Nucleus accumbens (tissue), 56 donors: ENCODE data around the gene PCP4L1.
A peak's percentile ranks its signal among the peaks of the same experiment; 100 is the strongest.
"Not testable (repeated sequence)": the region's sequence is repeated elsewhere in the genome, so short reads cannot be mapped to it uniquely, and the experiment has no call there.

Experiments
- DNase-seq, 56 donors: peaks; one replicate each; lab custom pipeline; 2025; lab: John Stamatoyannopoulos, UW

Gene PCP4L1

DNA sequence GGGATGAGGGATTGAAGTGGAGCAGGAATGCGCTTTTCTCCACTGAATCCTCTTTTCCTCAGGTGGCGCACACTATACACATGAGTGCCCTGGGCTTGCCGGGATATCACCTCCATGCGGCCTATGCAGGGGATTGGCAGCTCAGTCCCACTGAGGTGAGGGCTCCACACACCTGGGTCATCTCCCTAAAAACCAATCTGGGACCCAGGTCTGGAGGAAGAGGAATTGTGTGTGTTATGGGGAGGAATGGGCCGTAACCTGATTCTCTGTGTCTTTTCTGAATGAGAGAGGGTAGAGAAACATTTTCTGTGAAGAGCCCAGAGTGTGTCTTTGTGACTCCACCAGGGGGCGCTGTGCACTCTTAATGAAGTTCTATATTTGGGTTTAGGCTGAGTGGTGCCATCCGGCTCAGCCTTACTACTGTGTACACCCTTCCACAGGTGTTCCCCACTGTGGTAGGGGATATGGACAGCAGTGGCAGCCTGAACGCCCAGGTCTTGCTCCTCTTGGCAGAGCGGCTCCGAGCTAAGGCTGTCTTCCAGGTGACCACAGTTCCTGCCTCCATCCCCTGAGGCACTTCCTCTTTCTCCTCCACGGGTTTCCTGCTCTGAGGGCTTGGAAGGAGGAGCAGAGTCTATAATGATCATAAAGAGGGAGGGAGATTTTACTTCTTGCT is 31.2 kb upstream of the PCP4L1 start:
- peak in 54 of 56 donors; percentile 18 to 92 (median 64) for DNase-seq

DNA sequence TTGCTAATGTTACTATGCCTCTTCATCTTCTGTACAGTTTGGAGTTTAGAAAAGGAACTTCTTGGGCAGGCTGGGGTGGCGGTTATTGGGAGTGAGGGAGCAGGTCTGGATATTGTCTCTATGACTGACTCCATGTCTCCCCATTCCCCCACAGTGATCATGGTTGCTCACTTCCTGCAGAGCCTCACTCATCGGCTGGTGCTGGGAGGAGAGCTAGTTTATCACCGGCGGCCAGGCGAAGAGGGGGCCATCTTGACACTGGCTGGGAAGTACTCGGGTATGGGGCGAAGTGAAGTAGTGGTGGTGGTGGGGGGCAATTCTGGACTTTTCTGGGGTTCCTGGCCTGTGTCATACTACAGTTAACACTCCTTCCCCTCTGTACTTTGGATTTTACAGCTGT is 30.5 kb upstream of the PCP4L1 start:
- DNase-seq = no peak

DNA sequence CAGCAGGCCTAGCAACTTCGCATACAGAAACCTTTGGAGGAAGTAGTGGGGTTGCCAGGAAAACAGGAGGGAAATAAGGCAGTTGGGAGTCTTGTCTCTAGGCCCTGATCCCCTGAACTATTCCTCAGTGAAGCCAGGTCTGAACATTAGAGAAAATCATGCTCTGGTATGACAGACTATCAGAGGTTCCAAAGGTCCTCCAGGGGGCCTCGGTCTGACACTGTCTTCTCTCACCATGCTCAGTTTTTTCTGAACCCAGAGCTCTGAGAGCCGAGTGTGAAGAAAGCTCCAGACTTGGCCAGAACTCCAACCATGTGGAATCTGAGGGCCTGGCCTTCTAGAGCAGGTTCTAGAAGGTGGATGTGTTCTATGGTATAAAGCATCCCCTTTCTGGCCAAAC is 28.6 kb upstream of the PCP4L1 start:
- DNase-seq = no peak

DNA sequence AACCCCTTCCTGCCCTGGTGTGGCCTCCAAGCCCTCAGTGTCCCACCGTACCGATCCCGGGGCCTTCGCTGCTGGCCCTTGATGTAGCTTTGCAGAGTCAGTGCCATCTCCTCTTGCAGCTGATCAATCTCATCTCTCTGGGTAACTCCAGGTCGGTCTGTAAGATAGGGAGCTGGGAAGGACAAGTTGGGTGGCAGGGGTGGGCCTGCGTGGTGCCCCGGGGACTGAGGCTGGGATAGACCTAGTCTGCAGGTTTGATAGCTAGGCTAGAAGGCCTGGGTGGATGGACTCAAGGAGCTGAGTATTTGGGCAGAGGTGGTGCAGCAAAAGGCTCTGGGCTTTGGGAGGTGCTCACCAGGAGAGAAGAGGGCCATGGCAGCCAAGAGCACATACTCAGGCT is 27.8 kb upstream of the PCP4L1 start:
- no peak for DNase-seq

DNA sequence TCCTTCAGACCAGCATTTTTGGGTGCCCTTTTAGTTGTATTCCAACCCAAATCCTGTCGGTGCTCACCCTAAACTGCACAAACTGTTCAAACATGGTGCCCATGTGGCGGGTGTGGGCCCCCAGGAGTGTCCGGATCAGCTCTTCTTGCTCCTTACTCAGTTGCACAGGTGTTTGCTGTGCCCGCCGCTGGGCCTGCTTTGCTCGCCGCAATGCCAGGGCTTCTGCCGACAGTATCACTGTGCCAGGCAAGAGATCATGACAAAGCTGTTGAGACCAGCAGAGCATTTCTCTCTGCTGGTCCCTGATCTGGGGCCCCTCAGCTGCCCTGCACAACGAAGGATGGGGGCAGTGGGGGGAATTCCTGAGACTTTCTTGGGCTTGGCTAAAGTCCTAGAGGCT is 25.4 kb upstream of the PCP4L1 start:
- DNase-seq = no peak

DNA sequence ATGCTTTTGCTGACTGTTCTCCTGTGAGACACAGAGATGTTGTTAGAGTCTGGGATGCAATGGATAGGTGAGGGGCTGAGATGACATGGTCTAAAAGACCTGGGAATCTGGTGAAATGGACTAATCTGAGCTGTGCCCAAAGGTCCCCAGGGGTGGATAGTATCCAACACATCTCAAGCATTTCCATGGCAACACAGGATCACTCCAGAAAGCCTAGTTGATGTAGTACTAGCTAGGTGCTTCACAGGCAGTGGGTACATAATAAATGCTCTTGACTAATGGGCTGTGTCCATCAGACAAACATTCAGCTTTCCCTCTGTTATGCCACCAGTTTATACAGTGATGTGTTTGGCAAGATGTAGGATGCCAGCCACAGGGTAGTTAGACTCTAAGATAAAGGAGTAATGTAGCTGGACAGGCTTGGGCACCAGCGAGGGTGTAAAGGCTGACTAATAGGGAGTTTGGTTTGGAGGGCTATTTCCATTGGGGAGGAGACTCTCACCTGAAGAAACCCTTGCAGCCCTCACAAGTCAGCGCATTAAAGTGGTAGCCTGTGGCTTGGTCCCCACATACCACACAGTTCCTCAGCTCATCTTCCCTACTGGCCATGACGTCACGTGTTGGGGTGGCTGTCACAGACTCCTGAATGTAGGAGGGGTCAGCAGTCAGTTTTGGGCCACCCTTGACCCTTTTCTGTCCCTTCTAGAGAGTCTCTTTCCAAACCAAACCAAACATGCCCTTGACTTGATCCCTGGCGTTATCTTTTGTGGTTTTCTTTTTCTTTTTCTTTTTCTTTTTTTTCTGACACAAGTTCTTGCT is 22.4 kb upstream of the PCP4L1 start:
- DNase-seq = no peak

DNA sequence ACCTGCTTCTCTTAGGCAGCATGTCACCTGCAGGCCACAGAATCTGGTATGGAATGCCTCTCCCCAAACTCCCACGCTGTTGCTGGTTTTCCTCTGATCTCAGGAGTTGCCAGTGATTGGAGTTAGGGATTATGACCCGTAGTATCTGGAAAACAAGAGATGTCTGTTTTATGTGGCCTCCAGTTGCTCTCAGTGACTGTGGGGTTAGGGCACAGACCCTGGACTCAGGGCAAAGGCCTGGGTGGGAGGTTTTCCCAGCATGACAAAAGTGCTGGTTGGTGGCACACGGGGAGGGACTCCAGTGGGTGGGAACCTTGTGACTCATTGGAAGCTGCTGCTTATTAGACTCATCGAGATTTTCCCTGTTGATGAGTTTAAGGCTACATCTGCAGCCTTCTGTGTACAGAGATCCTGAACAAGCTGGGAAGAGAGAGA is 20.5 kb upstream of the PCP4L1 start, which contains the start of gene NR1I3:
Gene NR1I3, minus strand, starts transcription at position 165 of the 435 bp plus-strand sequence. CDS start 1,638 bp downstream, outside the sequence.
- DNase-seq = peak in 26 of 56 donors; percentile 7 to 64 (median 28)

DNA sequence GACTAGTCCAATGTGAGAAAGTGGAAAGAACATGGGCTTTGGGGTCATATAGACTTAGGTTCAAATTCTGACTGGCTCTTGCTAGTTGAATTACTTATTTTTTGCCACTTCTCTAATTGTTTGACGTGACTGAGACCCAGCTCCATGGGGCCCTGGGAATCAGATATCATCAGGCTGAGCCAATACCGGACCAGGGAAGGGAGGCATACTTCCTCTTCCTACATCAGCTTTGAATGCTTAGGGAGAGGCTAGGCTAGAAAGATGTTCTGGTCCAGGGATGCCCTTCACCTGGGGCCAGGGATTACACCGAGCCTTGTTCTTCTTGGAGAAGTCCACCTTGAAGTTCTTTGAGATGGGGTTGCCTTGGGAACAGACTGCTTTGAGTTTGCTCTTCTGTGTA is 16.9 kb upstream of the PCP4L1 start:
- no peak for DNase-seq

DNA sequence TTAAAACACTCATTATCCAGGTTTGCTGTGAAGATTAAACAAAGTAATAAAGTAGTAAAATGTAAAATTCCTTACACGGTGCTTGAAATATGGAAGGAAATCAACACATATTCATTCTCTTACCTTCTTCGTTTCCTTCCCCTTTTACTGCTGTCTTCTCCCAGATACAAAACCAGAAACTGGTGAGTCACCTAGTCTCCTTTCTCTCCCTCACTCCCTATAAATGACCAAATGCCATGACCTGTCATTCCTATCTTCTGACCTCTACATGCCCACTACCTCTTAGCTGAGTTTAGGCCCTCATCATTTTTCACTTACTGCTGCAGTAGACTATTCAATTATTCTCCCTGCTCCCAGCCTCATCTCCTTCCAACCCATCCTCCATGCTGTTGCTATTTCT is 16.2 kb upstream of the PCP4L1 start:
- no peak for DNase-seq

DNA sequence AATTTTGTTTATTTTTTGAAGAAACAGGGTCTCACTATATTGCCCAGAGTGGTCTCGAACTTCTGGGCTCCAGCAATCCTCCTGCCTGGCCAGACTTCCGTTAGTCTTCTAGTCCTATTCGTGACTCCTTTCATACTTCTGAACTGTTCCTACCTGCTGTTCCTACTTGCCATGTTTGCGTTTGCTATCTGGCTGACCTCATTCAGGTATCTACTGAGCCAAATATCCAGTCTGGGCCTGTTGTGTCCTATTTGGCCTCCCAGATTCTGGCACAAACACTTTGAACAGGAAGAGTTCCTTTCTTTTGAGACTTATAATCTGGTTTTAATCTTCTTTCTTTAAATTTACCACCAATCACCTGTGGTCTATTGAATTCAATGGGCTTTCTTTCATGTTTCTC is 13.7 kb upstream of the PCP4L1 start:
- no peak for DNase-seq

DNA sequence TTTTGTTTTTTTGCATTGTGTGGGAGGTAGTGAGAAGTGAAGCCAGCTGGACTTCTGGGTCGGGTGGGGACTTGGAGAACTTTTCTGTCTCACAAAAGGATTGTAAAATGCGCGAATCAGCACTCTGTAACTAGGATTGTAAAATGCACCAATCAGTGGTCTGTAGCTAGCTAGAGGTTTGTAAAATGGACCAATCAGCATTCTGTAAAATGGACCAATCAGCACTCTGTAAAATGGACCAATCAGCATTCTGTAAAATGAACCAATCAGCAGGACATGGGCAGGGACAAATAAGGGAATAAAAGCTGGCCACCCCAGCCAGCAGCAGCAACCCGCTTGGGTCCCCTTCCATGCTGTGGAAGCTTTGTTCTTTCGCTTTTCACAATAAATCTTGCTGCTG is 8.4 kb upstream of the PCP4L1 start:
- DNase-seq = not testable (repeated sequence)

DNA sequence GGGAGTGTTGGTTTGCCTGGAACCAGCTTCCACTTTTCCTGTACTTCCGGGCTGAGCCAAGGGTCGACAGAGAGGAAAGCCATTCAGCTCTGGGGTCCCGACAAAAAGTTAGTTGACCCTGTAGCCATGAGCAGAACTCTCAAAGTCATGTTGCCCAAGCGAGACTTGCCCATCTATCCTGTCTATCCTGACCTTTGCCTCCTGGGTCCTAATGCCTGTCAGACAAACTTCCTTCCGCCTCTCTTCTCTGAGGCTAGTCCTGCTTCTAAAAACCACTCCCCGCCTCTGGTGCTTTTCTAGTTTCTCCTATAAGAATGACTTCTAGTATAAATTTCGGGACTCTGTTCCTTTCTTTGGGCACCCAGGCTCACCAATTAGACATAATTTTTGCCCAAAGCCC is 7.7 kb upstream of the PCP4L1 start:
- DNase-seq = no peak

DNA sequence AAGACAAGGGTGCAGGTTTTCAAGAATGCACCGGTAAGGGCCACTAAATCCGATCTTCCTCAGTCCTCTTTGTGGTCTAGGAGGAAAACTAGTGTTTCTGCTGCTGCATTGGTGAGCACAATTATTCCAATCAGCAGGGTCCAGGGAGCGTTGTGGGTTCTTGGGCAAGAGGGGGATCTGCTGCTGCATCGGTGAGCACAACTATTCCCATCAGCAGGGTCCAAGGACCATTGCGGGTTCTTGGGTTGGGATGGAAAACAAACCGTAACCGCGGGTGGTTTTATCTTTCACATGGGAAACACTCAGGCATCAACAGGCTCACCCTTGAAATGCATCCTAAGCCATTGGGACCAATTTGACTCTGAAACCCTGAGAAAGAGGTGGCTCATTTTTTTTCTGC is 7.0 kb upstream of the PCP4L1 start:
- no peak for DNase-seq

DNA sequence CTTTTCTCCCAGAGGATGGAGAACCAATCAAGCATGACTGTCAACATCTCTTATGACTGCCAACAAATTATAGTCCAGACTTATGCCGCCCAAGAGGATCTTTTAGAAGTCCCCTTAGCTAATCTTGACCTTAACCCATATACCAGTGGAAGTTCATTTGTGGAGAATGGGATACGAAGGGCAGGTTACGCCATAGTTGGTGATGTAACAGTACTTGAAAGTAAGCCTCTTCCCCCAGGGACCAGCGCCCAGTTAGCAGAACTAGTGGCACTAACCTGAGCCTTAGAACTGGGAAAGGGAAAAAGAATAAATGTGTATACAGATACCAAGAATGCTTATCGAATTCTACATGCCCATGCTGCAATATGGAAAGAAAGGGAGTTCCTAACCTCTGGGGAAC is 3.2 kb upstream of the PCP4L1 start:
- not testable (repeated sequence) for DNase-seq

DNA sequence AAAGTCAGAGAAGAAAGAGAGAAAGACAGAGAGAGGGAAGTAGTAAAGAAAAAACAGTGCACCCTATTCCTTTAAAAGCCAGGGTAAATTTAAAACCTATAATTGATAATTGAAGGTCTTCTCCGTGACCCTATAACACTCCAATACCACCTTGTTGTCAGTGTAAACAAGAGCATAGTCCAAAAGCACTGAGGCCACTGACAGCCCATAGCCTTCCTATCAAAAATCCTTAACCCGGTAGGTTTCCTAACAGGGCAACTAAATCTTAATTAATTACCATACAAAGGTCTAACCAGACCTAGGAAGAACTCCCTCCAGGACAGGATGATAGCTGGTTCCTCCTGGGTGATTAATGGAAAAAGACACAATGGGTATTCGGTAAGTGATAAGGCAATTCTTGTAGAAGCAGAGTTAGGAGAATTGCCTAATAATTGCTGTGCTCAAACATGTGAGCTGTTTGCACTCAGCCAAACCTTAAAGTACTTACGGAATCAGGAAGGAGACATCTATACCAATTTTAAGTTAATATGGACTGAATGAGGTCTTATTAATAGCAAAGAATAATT is 2.5 kb upstream of the PCP4L1 start:
- DNase-seq = not testable (repeated sequence)

DNA sequence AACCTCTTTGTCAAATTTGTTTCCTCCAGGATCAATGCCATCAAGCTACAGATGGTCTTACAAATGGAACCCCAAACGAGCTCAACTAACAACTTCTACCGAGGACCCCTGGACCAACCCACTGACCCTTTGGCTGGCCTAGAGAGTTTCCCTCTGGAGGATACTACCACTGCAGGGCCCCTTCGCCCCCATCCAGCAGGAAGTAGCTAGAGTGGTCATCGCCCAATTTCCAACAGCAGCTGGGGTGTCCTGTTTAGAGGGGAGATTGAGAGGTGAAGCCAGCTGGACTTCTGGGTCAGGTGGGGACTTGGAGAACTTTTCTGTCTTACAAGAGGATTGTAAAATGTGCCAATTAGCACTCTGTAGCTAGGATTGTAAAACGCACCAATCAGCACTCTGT is 1.4 kb upstream of the PCP4L1 start:
- not testable (repeated sequence) for DNase-seq

DNA sequence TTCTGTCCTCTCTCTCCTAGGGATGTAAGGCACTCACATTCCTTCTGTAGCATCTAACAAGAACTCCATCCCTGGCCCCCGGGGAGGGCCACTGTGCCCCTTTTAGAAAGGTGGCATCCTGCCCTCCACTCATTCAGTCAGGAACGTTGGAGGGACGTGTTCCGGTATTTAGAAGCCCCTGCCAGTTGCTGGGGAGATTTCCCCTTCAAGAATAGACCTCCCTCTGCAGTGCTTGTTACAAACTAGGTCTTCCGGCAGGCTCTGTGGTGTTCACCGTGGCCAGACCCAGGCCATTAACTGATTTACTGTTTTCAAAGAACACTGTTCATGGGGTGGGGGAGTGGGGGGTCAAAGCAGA is 779 bp downstream of the PCP4L1 start:
- no peak for DNase-seq

DNA sequence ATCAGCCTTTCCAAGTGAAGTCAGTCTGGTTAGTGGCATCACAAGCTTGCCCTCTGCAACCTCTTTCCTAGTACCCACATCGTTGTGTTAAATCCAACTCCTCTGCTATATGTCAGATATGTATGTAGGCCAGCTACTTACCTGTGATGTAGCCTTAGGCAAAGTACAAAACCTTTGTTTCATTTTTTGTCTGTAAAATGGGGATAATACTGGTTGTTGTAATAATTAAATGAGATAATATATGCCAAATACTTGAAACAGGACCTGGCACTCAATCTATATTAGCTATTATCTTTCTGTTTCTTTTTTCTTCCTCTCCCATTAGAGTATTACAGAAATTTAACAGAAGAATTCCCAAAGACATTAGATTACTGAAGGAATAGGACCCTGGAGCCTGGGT is 1.2 kb downstream of the PCP4L1 start:
- no peak for DNase-seq

DNA sequence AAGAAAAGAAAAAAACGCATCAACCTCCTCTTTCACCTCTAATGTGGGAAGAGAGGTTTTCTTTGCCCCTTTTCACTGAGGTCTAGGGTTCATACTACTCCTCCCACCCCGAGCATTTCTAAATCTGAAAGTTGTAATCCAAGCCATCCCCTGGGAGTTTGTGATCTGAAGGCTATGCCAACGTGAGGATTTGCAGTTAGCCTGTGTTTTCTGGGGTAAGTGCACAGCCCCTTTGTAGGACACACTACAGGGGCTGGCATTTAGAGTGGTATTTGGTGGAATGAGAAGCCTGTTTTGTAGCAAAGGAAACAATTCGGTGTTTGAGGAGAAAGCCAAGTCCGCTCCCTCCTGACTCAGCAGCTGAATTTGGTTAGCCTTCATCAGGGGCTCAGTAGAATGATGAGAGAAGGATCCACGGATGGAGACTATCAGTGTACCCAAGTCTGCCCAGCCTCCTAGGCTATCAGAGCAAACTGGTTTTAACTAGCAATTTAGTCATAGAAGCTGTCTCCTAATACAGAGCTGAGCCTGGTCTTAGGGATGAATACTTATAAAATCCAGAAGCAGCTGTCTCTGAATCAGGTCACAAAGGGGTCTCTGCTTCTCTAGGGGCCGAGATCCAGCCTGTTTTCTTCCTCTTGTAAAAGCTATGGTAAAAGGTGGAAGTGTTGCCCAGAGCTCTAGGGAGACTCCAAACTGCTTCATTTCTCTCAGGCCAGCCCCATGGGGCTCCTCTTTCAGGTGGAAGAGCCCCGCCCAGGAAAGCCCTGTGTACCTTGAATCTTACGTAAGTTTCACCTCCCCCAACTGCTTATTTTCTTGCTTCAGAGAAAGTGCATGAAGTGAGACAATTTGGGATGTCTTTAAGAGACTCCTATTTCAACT is 2.1 kb downstream of the PCP4L1 start:
- peak in 6 of 56 donors; percentile 15 to 52 (median 47) for DNase-seq
